Epithelial cell of esophagus (primary cell): Measurements from ENCODE around the gene ZBTB3.
A peak's percentile ranks its signal among the peaks of the same experiment; 100 is the strongest.

Experiments used
- DNase-seq: peaks from one replicate; pipeline ENCODE4 v3.0.0; 2010; ENCODE audit warnings: low read depth
- H3K4me3 ChIP-seq: 2 replicates; pipeline ENCODE4 v1.5.1; 2011; ENCODE audit warnings: mild to moderate bottlenecking, low read length, control low read depth
- TF ChIP-seq, protein P1 (sequence below): IDR thresholded peaks from 2 replicates; pipeline ENCODE4 v1.5.1; 2011; ENCODE audit warnings: low read depth, mild to moderate bottlenecking, low read length, control low read depth, inconsistent platforms; ENCODE audit not compliant: insufficient read depth; ENCODE audit errors: missing control alignments

Gene ZBTB3

DNA sequence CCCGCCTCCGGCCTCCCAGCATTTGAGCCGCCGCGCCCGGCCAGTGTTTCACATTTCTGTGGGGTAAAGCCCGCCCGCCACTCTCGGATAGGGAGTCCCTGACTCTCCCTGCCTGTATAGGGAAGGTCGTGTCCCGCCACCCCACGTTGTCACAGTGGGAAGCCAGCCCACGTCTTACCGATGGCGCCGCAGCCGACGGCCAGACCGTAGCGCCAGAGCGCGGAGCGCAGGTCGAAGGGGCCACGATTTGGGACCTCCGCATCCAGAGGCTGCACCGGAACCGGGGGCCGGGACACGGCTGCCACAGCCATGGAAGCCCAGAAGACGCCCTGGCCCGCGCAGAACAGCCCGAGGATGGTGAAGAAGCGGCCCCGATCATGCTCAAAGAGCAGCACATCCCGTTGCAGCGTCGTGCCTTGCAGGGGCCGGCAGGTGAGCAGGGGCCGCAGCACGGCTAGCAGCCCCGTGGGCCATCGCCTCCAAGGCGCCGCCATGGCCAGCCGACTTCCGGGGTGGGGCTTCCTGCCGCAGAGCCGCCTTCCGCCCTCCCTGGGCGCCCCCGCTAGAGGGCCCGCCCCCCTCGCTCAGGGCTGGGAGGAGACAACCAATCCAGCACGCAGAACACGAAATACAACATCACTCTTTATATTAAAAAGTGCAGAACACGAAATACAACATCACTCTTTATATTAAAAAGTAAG, 37.7 kb upstream of the ZBTB3 start, which contains the start of gene TMEM223:
TSS of gene TMEM223 (minus strand) at position 506 of the 701 bp plus-strand sequence. CDS start at position 494, 12 bp downstream.
- TF ChIP-seq, protein P1, sequence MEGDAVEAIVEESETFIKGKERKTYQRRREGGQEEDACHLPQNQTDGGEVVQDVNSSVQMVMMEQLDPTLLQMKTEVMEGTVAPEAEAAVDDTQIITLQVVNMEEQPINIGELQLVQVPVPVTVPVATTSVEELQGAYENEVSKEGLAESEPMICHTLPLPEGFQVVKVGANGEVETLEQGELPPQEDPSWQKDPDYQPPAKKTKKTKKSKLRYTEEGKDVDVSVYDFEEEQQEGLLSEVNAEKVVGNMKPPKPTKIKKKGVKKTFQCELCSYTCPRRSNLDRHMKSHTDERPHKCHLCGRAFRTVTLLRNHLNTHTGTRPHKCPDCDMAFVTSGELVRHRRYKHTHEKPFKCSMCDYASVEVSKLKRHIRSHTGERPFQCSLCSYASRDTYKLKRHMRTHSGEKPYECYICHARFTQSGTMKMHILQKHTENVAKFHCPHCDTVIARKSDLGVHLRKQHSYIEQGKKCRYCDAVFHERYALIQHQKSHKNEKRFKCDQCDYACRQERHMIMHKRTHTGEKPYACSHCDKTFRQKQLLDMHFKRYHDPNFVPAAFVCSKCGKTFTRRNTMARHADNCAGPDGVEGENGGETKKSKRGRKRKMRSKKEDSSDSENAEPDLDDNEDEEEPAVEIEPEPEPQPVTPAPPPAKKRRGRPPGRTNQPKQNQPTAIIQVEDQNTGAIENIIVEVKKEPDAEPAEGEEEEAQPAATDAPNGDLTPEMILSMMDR, result no peak
- peak within 1 kb of the TSS; percentile 90 for H3K4me3 ChIP-seq

DNA sequence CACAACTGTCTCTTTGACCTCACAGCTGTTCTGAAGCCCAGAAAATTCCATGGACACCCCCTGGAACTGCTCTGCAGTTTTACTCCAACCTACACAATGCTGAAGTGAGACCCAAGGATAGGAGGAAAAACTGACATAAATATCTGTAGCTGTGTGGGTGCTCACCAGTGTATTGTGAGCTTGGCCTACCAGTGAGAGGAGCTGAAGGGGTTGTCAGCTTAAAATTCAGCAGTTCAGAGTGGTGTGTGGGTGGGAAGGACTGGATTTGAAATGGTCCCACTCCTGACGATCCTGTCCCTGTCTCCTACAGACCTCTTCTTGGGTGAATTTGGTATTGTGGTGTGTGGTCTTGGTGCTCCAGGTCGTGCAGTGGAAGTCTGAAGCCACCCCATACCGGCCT, 35.6 kb upstream of the ZBTB3 start:
- TF ChIP-seq, protein P1, result no peak
- no peak overlapping the region for H3K4me3 ChIP-seq
- no peak for DNase-seq

More for the DNA sequence above, 37.7 kb upstream of the ZBTB3 start, which contains the start of gene TMEM223:
- DNase-seq, result peak; percentile 85

DNA sequence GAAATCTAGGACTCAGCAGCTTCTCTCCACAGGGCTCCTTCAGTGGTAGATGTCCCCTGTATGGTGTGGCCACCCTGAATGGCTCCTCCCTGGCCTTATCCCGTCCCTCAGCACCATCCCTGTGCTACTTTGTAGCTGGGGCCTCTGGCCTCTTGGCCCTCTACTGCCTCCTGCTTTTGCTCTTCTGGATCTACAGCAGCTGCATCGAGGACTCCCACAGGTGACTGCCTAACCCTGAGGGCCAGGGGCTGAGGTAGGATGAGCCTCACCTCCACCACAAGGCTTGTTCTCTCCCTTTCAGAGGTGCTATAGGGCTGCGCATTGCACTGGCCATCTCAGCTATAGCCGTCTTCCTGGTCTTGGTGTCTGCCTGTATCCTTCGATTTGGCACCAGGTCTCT, 35.0 kb upstream of the ZBTB3 start:
- no peak overlapping the region for H3K4me3 ChIP-seq
- no peak for DNase-seq
- TF ChIP-seq, protein P1, result no peak

DNA sequence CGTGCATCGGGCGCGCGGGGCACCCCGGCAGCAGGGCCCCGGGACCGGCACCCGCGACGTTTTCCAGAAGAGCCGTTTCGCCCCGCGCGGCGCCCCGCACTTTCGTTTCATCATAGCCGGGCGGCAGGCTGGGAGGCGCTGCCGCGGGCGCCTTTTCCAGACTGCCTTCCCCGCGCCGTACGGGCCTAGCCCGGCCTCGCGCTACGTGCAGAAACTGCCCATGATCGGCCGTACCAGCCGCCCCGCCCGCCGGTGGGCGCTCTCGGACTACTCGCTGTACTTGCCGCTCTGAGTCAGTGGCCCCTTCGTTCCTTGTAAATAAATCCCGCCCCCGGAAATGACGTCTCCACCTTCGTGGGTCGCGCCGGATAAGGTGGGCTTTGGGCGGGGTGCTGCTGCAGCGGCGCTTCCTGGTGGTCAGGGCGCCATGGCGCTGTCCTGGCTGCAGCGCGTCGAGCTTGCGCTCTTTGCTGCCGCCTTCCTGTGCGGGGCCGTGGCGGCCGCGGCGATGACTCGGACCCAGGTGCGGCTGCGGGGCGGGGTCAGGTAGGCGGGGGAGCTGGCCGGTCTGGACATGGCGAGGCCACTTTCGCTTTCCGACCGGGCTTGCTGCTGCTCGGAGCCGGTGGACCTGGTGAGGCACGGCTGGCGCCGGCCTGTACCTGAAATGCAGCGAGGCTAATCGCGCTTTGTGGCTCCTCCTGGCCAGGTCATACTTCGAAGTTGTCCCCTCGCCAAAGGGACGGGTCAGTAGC, 33.2 kb upstream of the ZBTB3 start, which contains the start of gene TMEM179B:
TSS of gene TMEM179B (plus strand) at position 398 of the 755 bp plus-strand sequence. CDS start at position 428, 30 bp downstream.
- peak within 1 kb of the TSS; percentile 77 for H3K4me3 ChIP-seq
- peak; percentile 99 for DNase-seq
- TF ChIP-seq, protein P1, result peak; percentile 55

DNA sequence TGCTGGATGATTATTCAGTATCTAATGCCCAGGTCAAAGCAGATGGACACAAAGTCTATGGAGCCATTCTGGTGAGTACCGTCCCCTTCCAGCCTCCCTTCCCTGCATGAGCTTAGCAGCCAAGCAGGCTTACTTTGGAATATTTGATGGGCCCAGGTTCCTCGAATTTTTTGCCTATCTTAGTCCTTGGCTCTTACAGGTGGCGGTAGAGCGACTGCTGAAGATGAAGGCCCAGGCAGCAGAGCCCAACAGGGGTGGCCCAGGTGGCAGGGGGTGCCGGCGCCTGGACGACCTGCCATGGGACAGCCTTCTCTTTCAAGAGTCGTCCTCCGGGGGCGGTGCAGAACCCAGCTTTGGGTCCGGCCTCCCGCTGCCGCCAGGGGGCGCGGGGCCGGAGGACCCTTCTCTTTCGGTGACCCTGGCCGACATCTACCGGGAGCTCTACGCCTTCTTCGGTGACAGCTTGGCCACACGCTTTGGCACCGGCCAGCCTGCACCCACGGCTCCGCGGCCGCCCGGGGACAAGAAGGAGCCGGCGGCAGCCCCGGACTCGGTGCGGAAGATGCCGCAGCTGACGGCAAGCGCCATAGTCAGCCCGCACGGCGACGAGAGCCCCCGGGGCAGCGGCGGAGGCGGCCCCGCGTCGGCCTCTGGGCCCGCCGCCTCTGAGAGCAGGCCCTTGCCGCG, 32.5 kb upstream of the ZBTB3 start:
- DNase-seq, result peak; percentile 78
- peak overlapping the region; percentile 77 for H3K4me3 ChIP-seq
- TF ChIP-seq, protein P1, result peak; percentile 89

DNA sequence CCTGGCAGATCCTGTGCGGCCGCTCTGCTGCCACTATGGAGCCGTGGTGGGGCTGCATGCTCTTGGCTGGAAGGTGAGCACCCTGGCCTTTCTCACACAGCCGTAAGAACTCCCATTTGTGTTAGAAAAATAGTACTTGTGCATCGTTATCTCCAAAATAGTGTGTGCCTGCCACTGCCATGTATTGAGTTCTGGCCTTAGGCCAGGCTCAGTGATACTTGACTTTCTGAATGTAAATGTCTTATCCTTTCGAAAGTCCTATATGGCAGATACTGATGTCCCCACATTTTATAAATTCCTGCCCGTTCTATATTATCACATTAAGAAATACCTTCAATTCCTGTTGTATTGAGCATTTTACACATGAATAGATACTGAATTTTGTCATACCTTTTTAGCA, 28.8 kb upstream of the ZBTB3 start:
- H3K4me3 ChIP-seq, result no peak overlapping the region
- TF ChIP-seq, protein P1, result no peak
- no peak for DNase-seq
